Activated CD4-positive, alpha-beta memory T cell treated with anti-CD3 and anti-CD28 coated beads, Interleukin-2, amount 10 ng/mL, durations not matched to agents 7 days and 5 days (primary cell): ENCODE data around the gene KMT2B. TPM values are rescaled to one million over a fixed set of nuclear protein-coding genes. Genes with fewer than 3 reads are reported as not detected.
A peak's percentile ranks its signal among the peaks of the same experiment; 100 is the strongest.

Experiments
- CTCF ChIA-PET: fragments of 350-600 bp; sonication (Branson Sonifier 250); formaldehyde crosslinking; loops from one replicate; lab custom pipeline; 2021; ENCODE audit warnings: antibody characterized with exemption, inconsistent platforms; lab: Charles Lee
- POLR2A ChIA-PET: fragments of 350-600 bp; sonication (Branson Sonifier 250); formaldehyde crosslinking; loops from one replicate; lab custom pipeline; 2021; ENCODE audit warnings: antibody characterized with exemption; lab: Charles Lee
- DNase-seq: peaks from one replicate; pipeline ENCODE4 v3.0.0-alpha.2; 2020
- H3K27ac Mint-ChIP-seq: one replicate; pipeline ENCODE4 v1.8.0; 2021; ENCODE audit warnings: mild to moderate bottlenecking, mixed read lengths
- H3K27me3 Mint-ChIP-seq: one replicate; pipeline ENCODE4 v1.8.0; 2021; ENCODE audit warnings: mixed read lengths
- H3K36me3 Mint-ChIP-seq: one replicate; pipeline ENCODE4 v1.8.0; 2021; ENCODE audit warnings: low read depth, mixed read lengths
- H3K4me1 Mint-ChIP-seq: one replicate; pipeline ENCODE4 v1.8.0; 2021; ENCODE audit warnings: mixed read lengths
- H3K4me3 Mint-ChIP-seq: one replicate; pipeline ENCODE4 v1.8.0; 2021; ENCODE audit warnings: mild to moderate bottlenecking, mixed read lengths
- H3K9me3 Mint-ChIP-seq: one replicate; pipeline ENCODE4 v1.8.0; 2021; ENCODE audit warnings: mixed read lengths
- total RNA-seq, 2 experiments: library from RNA; stranded (reverse); gene quantifications; one replicate each; pipeline ENCODE4 v1.2.3, GENCODE V29; 2021

KMT2B gene
- total RNA-seq, 2 experiments from 2014 or later = 57.3 to 57.5 TPM

- H3K4me1 Mint-ChIP-seq = peaks cover 47% of the 10 kb centered on the region
- no peak overlapping the region for H3K27ac Mint-ChIP-seq
- POLR2A ChIA-PET = interaction anchor here (0.6 to 5.3 kb wide), 11 partner anchors 7 to 577 kb away, joined by 3 to 45 read pairs (median 5); partner anchors contain the start of gene KMT2B
Measured at GRCh38 chr19:35739275-35740107, 21.7 kb downstream of the KMT2B start.

GRCh38 chr19:35740108-35740422, 22.3 kb downstream of the KMT2B start:
- H3K4me1 Mint-ChIP-seq = peaks cover 48% of the 10 kb centered on the region
- ChIA-PET CTCF (interaction anchor here (0.8 to 1.3 kb wide), 6 partner anchors 17 to 80 kb away, joined by 3 to 10 read pairs (median 5); partner anchors contain the start of gene HSPB6), POLR2A (interaction anchor here (0.6 to 5.3 kb wide), 13 partner anchors 8 to 578 kb away, joined by 3 to 45 read pairs (median 5); partner anchors contain the start of genes COX6B1 and KMT2B)
- peak overlapping the region; percentile 81 for H3K4me3 Mint-ChIP-seq
- no peak overlapping the region for H3K27ac Mint-ChIP-seq
- no peak for DNase-seq
- H3K27me3 Mint-ChIP-seq = no peaks in the 10 kb centered on the region
- peaks cover 39% of the 10 kb centered on the region for H3K36me3 Mint-ChIP-seq
- H3K9me3 Mint-ChIP-seq = no peaks in the 10 kb centered on the region

More at GRCh38 chr19:35739275-35740107, 21.7 kb downstream of the KMT2B start:
- DNase-seq = no peak
- H3K36me3 Mint-ChIP-seq = peaks cover 44% of the 10 kb centered on the region
- CTCF ChIA-PET = interaction anchor here (0.8 to 1.3 kb wide), 2 partner anchors 19 to 47 kb away, joined by 3 to 5 read pairs; no protein-coding TSS in a partner anchor
- H3K4me3 Mint-ChIP-seq = peak overlapping the region; percentile 81
- no peaks in the 10 kb centered on the region for H3K27me3 Mint-ChIP-seq
- H3K9me3 Mint-ChIP-seq = no peaks in the 10 kb centered on the region

GRCh38 chr19:35740423-35741202, 22.8 kb downstream of the KMT2B start:
- peak overlapping the region; percentile 88 for H3K27ac Mint-ChIP-seq

GRCh38 chr19:35741203-35741515, 23.4 kb downstream of the KMT2B start:
- peaks cover 39% of the 10 kb centered on the region for H3K36me3 Mint-ChIP-seq

More at GRCh38 chr19:35740423-35741202, 22.8 kb downstream of the KMT2B start:
- Mint-ChIP-seq H3K27me3 (no peaks in the 10 kb centered on the region), H3K9me3 (no peaks in the 10 kb centered on the region), H3K4me3 (peak overlapping the region; percentile 81), H3K36me3 (peaks cover 40% of the 10 kb centered on the region), H3K4me1 (peaks cover 49% of the 10 kb centered on the region)
- ChIA-PET CTCF (interaction anchor here (0.8 to 1.3 kb wide), 6 partner anchors 16 to 79 kb away, joined by 3 to 10 read pairs (median 5); partner anchors contain the start of gene HSPB6), POLR2A (interaction anchor here (0.6 to 5.3 kb wide), 17 partner anchors 8 to 578 kb away, joined by 3 to 45 read pairs (median 5); partner anchors contain the start of genes APLP1, COX6B1 and KMT2B)
- peak; percentile 97 for DNase-seq

GRCh38 chr19:35742121-35742724, 24.4 kb downstream of the KMT2B start, which contains the start of gene IGFLR1:
Gene IGFLR1 (minus strand): TSS chr19:35742452. CDS start chr19:35741180, 1,272 bp downstream.
- peak within 1 kb of the TSS; percentile 88 for H3K27ac Mint-ChIP-seq
- ChIA-PET CTCF (interaction anchor here (0.6 to 1.5 kb wide), 2 partner anchors 47 to 189 kb away, joined by 3 to 5 read pairs; no protein-coding TSS in a partner anchor), POLR2A (interaction anchor here (0.7 to 5.3 kb wide), 10 partner anchors 11 to 138 kb away, joined by 3 to 45 read pairs (median 4); partner anchors contain the start of genes HSPB6, KMT2B and PROSER3)

More at GRCh38 chr19:35741203-35741515, 23.4 kb downstream of the KMT2B start:
- no peaks in the 10 kb centered on the region for H3K27me3 Mint-ChIP-seq
- peak overlapping the region; percentile 88 for H3K27ac Mint-ChIP-seq
- DNase-seq = no peak
- peaks cover 53% of the 10 kb centered on the region for H3K4me1 Mint-ChIP-seq
- ChIA-PET CTCF (interaction anchor here (1.1 to 1.3 kb wide), 4 partner anchors 21 to 79 kb away, joined by 5 to 10 read pairs (median 6); no protein-coding TSS in a partner anchor), POLR2A (interaction anchor here (0.9 to 5.3 kb wide), 12 partner anchors 9 to 190 kb away, joined by 3 to 45 read pairs (median 6); partner anchors contain the start of genes APLP1, COX6B1 and KMT2B)
- peak overlapping the region; percentile 81 for H3K4me3 Mint-ChIP-seq
- no peaks in the 10 kb centered on the region for H3K9me3 Mint-ChIP-seq

GRCh38 chr19:35743640-35744429, 26.0 kb downstream of the KMT2B start:
- DNase-seq = no peak
- CTCF ChIA-PET = interaction anchor here (0.7 to 2.0 kb wide), 4 partner anchors 9 to 187 kb away, joined by 3 to 10 read pairs (median 4); no protein-coding TSS in a partner anchor
- POLR2A ChIA-PET = interaction anchor here (0.9 to 5.4 kb wide), 12 partner anchors 8 to 96 kb away, joined by 3 to 46 read pairs (median 10); partner anchors contain the start of genes COX6B1, HSPB6 and KMT2B
- H3K36me3 Mint-ChIP-seq = peaks cover 23% of the 10 kb centered on the region
- no peaks in the 10 kb centered on the region for H3K9me3 Mint-ChIP-seq
- peaks cover 62% of the 10 kb centered on the region for H3K4me1 Mint-ChIP-seq
- H3K27me3 Mint-ChIP-seq = no peaks in the 10 kb centered on the region
- H3K27ac Mint-ChIP-seq = peak overlapping the region; percentile 99
- peak overlapping the region; percentile 95 for H3K4me3 Mint-ChIP-seq

More at GRCh38 chr19:35742121-35742724, 24.4 kb downstream of the KMT2B start, which contains the start of gene IGFLR1:
- H3K4me3 Mint-ChIP-seq = peak within 1 kb of the TSS; percentile 81
- peaks cover 54% of the 10 kb centered on the region for H3K4me1 Mint-ChIP-seq
- peak; percentile 76 for DNase-seq
- H3K27me3 Mint-ChIP-seq = no peaks in the 10 kb centered on the region
- H3K9me3 Mint-ChIP-seq = no peaks in the 10 kb centered on the region
- peaks cover 35% of the 10 kb centered on the region for H3K36me3 Mint-ChIP-seq

- Mint-ChIP-seq H3K9me3 (no peaks in the 10 kb centered on the region), H3K4me3 (peak overlapping the region; percentile 95), H3K4me1 (peaks cover 60% of the 10 kb centered on the region), H3K27ac (peak overlapping the region; percentile 99), H3K27me3 (no peaks in the 10 kb centered on the region), H3K36me3 (peaks cover 21% of the 10 kb centered on the region)
- CTCF ChIA-PET = interaction anchor here (0.5 to 2.0 kb wide), 9 partner anchors 26 to 603 kb away, joined by 3 to 10 read pairs (median 4); partner anchors contain the start of genes COX6B1 and ZBTB32
- peak; percentile 94 for DNase-seq
- POLR2A ChIA-PET = interaction anchor here (0.9 to 5.4 kb wide), 14 partner anchors 8 to 187 kb away, joined by 3 to 46 read pairs (median 8); partner anchors contain the start of genes COX6B1, HSPB6 and KMT2B
Measured at GRCh38 chr19:35744430-35745327, 26.9 kb downstream of the KMT2B start.

GRCh38 chr19:35745328-35746086, 27.7 kb downstream of the KMT2B start, which contains the start of the genes PSENEN and U2AF1L4:
Gene PSENEN (plus strand): TSS chr19:35745651. CDS start chr19:35745931, 280 bp downstream.
Gene U2AF1L4 (minus strand): TSS chr19:35745418. CDS start chr19:35745391, 27 bp downstream.
- no peaks in the 10 kb centered on the region for H3K9me3 Mint-ChIP-seq
- peaks cover 21% of the 10 kb centered on the region for H3K36me3 Mint-ChIP-seq
- ChIA-PET POLR2A (interaction anchor here (0.6 to 5.4 kb wide), 14 partner anchors 7 to 600 kb away, joined by 3 to 46 read pairs (median 8); partner anchors contain the start of genes COX6B1, HSPB6 and KMT2B), CTCF (interaction anchor here (0.8 to 2.0 kb wide), 9 partner anchors 27 to 604 kb away, joined by 3 to 10 read pairs (median 4); partner anchors contain the start of gene COX6B1)
- H3K4me1 Mint-ChIP-seq = peaks cover 66% of the 10 kb centered on the region
- H3K4me3 Mint-ChIP-seq = peak within 1 kb of the TSS; percentile 95
- peak; percentile 98 for DNase-seq
- peak within 1 kb of the TSS; percentile 99 for H3K27ac Mint-ChIP-seq
- H3K27me3 Mint-ChIP-seq = no peaks in the 10 kb centered on the region

GRCh38 chr19:35746087-35746462, 28.3 kb downstream of the KMT2B start:
- peaks cover 64% of the 10 kb centered on the region for H3K4me1 Mint-ChIP-seq
- peak overlapping the region; percentile 99 for H3K27ac Mint-ChIP-seq
- DNase-seq = no peak
- H3K9me3 Mint-ChIP-seq = no peaks in the 10 kb centered on the region
- ChIA-PET POLR2A (interaction anchor here (0.6 to 5.4 kb wide), 8 partner anchors 11 to 600 kb away, joined by 3 to 46 read pairs (median 12); partner anchors contain the start of genes HSPB6 and KMT2B), CTCF (interaction anchor here (0.8 to 2.0 kb wide), 7 partner anchors 27 to 184 kb away, joined by 3 to 10 read pairs (median 4); partner anchors contain the start of gene COX6B1)
- peaks cover 21% of the 10 kb centered on the region for H3K36me3 Mint-ChIP-seq
- peak overlapping the region; percentile 95 for H3K4me3 Mint-ChIP-seq
- H3K27me3 Mint-ChIP-seq = no peaks in the 10 kb centered on the region
